Epithelial cell of proximal tubule (primary cell): ENCODE data around the gene SORCS3. TPM values are rescaled to one million over a fixed set of nuclear protein-coding genes. Genes with fewer than 3 reads are reported as not detected.

Source experiments
- DNase-seq: peaks from one replicate; pipeline ENCODE4 v3.0.0-alpha.2; 2011; ENCODE audit warnings: low read depth
- H3K4me3 ChIP-seq: 2 replicates; pipeline ENCODE4 v1.5.1; 2011; ENCODE audit warnings: low read depth, mild to moderate bottlenecking, low read length
- CTCF ChIP-seq: conservative IDR thresholded peaks from 2 replicates; pipeline ENCODE4 v1.5.1; 2012; ENCODE audit warnings: low read depth, mild to moderate bottlenecking, low read length
- total RNA-seq: library from RNA; depleted of rRNA; stranded (reverse); fragments of >200 nt; gene quantifications from 2 replicates; pipeline ENCODE4 v1.2.3, GENCODE V29; 2015

SORCS3 gene
- total RNA-seq, 1 donor from 2014 or later = 0.06 TPM

DNA sequence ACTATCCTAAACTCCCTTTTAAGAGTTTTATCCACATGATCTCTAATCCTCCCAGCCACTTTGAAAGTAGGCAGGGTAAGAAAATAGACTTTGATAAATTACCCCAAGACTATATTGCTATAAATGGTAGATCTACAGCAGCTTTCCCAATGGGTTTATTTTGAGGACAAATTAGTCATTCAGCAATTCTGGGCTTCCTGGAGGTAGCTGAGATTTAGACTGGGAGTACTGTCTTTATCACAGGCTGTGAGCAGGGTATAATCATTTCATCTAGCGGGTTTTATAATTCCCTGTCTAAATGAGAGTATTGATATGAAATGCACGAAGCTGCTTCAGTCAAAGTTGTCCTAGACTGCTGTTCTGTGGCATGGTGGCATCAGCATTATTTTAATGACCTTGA is 279.4 kb downstream of the SORCS3 start:
- no peak overlapping the region for H3K4me3 ChIP-seq
- DNase-seq = no peak

DNA sequence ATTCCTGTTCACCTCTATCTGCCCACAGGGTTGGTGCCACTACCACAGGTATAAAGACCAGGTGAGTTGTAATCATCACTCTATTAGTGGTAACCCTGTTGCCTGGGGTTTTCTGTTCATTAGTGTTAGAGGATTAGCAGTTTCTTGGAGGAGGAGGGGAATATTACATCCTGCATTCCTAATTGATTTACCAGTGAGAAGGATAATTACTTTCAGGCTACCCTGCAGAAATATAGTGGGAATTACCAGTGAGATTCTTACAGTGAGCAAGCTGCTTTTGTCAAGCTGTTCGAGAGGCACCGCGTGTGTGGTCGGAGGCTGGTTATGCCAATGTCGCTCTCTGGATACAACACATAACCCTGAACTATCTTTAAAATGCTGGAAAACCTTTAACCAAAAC is 280.7 kb downstream of the SORCS3 start:
- H3K4me3 ChIP-seq = no peak overlapping the region
- DNase-seq = no peak
- no peak for TF ChIP-seq CTCF

More for the DNA sequence above, 279.4 kb downstream of the SORCS3 start:
- TF ChIP-seq CTCF = no peak

DNA sequence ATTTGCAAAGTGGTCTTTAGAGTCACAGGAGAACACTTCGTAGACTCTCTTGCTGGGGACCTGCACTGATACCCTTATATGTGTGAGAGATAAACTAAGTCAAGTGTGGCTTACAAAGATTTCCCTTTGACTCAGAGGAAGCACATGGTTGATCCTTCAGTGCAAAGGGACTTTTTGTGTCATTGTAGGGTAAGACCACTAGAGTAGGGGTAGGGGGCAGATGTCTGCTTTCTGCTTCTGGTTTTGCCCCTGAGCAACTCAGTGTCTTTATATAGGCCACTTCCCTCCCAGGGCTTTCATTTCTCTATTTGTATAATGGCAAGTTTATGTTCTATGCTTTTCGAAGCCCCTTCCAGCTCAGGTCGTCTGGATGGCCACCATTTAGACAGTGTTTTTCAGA is 281.7 kb downstream of the SORCS3 start:
- no peak for TF ChIP-seq CTCF
- no peak for DNase-seq
- H3K4me3 ChIP-seq = no peak overlapping the region

GRCh38 chr10:104923501-104923900 is 282.4 kb downstream of the SORCS3 start:
- no peak overlapping the region for H3K4me3 ChIP-seq
- no peak for DNase-seq

DNA sequence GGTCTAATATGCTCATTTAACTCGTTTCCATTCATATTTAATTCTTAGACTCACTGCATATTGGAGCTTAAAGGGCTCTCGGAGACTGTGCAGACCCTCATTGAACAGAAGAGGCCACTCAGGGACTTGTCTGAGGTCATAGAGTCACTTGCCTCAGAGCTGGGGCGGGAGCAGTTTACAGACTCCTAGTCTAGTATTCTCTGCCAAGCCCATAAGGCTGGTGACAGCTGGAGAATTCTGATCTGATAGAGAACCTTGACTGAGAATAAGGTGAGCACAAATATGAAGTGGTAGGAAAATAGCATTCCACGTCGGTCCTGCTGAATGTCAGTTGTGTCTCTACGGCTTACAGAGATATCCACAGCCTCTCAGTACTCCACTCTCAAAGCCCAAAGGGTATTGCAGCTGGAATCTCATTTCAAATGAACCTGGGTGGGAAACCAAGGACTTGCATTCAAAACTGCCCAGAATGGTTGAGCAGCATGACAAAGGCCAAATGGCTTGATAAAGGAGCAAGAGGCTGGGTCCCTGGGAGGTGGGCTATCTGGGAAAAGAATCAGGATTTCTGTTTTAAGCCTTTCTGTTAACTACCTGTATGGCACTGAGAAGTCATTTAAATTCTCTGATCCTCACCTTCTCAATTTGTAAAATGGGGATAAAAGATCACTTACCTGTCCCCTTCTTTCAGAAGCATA is 283.2 kb downstream of the SORCS3 start:
- DNase-seq = no peak
- H3K4me3 ChIP-seq = no peak overlapping the region
- TF ChIP-seq CTCF = no peak

More at GRCh38 chr10:104923501-104923900, 282.4 kb downstream of the SORCS3 start:
- TF ChIP-seq CTCF = no peak

DNA sequence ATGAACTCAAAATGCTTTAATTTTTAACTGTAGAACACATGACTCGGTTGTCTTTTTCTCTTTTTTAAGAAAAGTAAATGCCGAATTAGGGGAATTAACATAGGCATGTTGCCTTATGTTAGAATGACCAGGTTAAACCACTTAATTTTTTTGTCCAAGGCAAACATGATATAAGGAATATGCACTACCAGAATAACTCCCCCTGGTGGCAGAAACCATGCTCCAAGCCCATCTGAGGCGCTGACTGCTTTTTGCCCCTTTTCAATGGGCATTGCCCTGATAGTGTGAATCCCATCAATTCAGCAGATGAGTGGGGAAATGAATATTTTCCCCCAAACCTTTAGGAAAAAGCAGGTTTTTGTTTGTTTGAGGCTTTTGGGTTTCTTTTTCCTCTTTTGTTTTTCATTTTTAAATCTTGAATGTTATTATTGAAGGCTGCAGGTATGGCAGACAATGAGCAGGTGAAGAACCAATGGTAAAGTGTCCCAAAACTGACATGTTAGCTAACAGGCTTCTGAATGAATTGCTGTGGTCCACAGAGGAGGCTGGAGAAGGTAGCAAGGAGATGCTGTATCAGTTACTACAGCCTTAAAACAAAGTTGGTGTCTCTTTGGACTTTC is 284.3 kb downstream of the SORCS3 start:
- H3K4me3 ChIP-seq = no peak overlapping the region
- TF ChIP-seq CTCF = peak; percentile 92
- no peak for DNase-seq

GRCh38 chr10:104928734-104929133 is 287.6 kb downstream of the SORCS3 start:
- no peak overlapping the region for H3K4me3 ChIP-seq
- no peak for TF ChIP-seq CTCF
- peak; percentile 64 for DNase-seq
